Sigmoid colon (tissue), 7 donors: ENCODE data around the gene PTGER2. TPM values are rescaled to one million over a fixed set of nuclear protein-coding genes. Genes with fewer than 3 reads are reported as not detected.

ENCODE experiments used
- DNase-seq: peaks from one replicate; pipeline ENCODE4 v3.0.0-alpha.2; 2019
- H3K27ac ChIP-seq, 4 donors: fragments of 200-600 bp; sonication (generic); one replicate each; pipeline ENCODE4 v1.5.1; 2016 to 2019; ENCODE audit warnings: mild to moderate bottlenecking in 1 of 4
- H3K27me3 ChIP-seq, 3 donors: fragments of 200-600 bp; sonication (generic); one replicate each; pipeline ENCODE4 v1.5.1; 2019; ENCODE audit warnings: mild to moderate bottlenecking in 1 of 3
- H3K36me3 ChIP-seq, 4 donors: fragments of 200-600 bp; sonication (generic); one replicate each; pipeline ENCODE4 v1.5.1; 2016 to 2019
- H3K4me1 ChIP-seq, 4 donors: fragments of 200-600 bp; sonication (generic); one replicate each; pipeline ENCODE4 v1.5.1; 2017 to 2019
- H3K4me3 ChIP-seq, 4 donors: fragments of 200-600 bp; sonication (generic); one replicate each; pipeline ENCODE4 v1.5.1; 2017 to 2019; ENCODE audit warnings: mild to moderate bottlenecking in 2 of 4, moderate library complexity in 1 of 4
- H3K9me3 ChIP-seq, 4 donors: fragments of 200-600 bp in 3 of 4; sonication (generic) in 3 of 4; one replicate each; pipeline versions ENCODE4 v1.5.1 to v1.6.1; 2013 to 2019
- EP300 ChIP-seq, 4 donors: sonication (generic); formaldehyde crosslinking; IDR thresholded peaks; one replicate each; pipeline ENCODE4 v1.6.1; 2017; ENCODE audit warnings: antibody characterized with exemption in 4 of 4
- POLR2A ChIP-seq, 2 donors: fragments of 450-650 bp; IDR thresholded peaks; one replicate each; pipeline ENCODE4 v1.6.1; 2016; ENCODE audit warnings: antibody characterized with exemption in 2 of 2, mild to moderate bottlenecking in 2 of 2, moderate library complexity in 2 of 2
- POLR2AphosphoS5 ChIP-seq, 4 donors: sonication (generic); formaldehyde crosslinking; IDR thresholded peaks; one replicate each; pipeline ENCODE4 v1.6.1; 2017; ENCODE audit warnings: antibody characterized with exemption in 4 of 4
- WGBS, 2 donors: extraction: QIAGEN DNeasy Blood & Tissue Kit; methylation state at CpG; one replicate each; pipeline ENCODE4 v1.1.7; 2013; 5-methylcytosine and 5-hydroxymethylcytosine counted together
- intact Hi-C: fragments of 100-400 bp; cut with DNase I; formaldehyde crosslinking; loops from one replicate; pipeline ENCODE4 v1.15.1; 2023
- polyA plus RNA-seq, 3 donors: library from polyadenylated mRNA; stranded (reverse); fragments of 200-250 nt; gene quantifications; one replicate each; pipeline ENCODE4 v1.2.3, GENCODE V29; 2013
- total RNA-seq, 4 donors: library from RNA; depleted of rRNA; stranded (reverse); fragments of >200 nt; gene quantifications; one replicate each; pipeline ENCODE4 v1.1.0, GENCODE V29; 2016
- TF ChIP-seq, protein P1 (sequence below), 4 experiments: fragments of 450-650 bp in 3 of 4; fragments of 200-600 bp in 1 of 4; IDR thresholded peaks; one replicate each; pipeline ENCODE4 v1.5.1; 2016 to 2019; ENCODE audit warnings: antibody characterized with exemption in 4 of 4, mild to moderate bottlenecking in 3 of 4, moderate library complexity in 2 of 4
- donor health status: healthy with polysubstance abuse.
- donor health status: Bipolar disorder and iron deficiency.
- donor health status: healthy.

The PTGER2 gene
- total and polyA plus RNA-seq, 7 donors, result 0.55 to 3.9 (median 2.5) TPM

DNA sequence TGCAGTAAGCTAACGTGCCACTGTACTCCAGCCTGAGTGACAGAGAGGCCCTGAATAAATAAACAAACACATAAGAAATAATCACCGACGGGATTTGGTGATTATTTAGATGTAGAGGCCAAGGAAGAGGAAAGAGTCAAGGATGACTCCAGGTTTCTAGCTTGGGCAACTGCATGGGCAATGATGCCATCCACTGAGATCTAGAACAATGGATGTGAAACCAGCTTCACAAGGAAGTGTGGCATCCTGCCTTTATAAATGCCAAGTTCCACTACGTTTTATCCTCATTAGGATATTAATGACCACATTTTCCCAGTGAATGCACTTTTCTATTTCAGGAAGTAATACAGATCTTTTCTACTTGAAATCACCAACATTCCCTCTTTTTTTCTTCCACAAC, 10.9 kb upstream of the PTGER2 start:
- no peaks in the 10 kb centered on the region for H3K27me3 ChIP-seq
- 87 to 88% methylated on average over 4 of the region's 4 CpGs for WGBS, 2 donors
- intact Hi-C loops, result no loop called here

DNA sequence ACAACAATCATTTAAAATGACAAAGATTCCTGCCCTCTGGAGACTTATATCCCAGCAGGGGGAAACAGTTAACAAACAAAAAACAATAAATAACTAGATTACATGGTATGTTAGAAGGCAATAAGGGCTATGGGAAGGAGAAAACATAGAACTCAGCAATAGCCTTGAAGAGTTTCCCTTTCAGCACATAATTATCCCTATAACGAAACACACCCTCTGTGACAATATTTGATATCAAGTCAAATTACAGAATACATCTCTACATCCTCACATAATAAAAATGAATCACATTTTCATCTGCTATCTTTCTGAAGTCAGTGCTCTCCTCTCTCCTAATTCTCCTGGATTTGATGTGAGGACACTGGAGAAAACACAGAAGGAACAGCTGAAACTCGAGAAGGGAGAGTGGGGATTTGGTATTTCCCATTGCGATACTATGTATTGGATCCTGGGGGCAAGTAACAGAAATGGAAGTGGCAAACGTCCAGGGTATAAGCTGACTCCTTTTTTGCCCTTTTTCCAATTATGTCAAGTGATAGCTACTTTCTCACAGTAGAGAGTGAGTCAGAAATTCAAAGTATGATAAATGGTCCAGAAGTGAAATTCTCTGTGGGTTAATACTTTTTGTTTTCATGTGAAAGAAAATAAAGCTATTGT, 9.7 kb upstream of the PTGER2 start:
- Histone ChIP-seq H3K27me3 (no peaks in the 10 kb centered on the region), H3K27ac (no peak overlapping the region), H3K4me1 (no peaks in the 10 kb centered on the region), H3K36me3 (no peaks in the 10 kb centered on the region), H3K9me3 (no peaks in the 10 kb centered on the region), H3K4me3 (no peak overlapping the region)
- TF ChIP-seq, protein P1, sequence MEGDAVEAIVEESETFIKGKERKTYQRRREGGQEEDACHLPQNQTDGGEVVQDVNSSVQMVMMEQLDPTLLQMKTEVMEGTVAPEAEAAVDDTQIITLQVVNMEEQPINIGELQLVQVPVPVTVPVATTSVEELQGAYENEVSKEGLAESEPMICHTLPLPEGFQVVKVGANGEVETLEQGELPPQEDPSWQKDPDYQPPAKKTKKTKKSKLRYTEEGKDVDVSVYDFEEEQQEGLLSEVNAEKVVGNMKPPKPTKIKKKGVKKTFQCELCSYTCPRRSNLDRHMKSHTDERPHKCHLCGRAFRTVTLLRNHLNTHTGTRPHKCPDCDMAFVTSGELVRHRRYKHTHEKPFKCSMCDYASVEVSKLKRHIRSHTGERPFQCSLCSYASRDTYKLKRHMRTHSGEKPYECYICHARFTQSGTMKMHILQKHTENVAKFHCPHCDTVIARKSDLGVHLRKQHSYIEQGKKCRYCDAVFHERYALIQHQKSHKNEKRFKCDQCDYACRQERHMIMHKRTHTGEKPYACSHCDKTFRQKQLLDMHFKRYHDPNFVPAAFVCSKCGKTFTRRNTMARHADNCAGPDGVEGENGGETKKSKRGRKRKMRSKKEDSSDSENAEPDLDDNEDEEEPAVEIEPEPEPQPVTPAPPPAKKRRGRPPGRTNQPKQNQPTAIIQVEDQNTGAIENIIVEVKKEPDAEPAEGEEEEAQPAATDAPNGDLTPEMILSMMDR (IDR thresholded peaks at IDR 0.05), result no peak
- TF ChIP-seq POLR2A (IDR thresholded peaks at IDR 0.05), result no peak
- no peak for TF ChIP-seq EP300 (IDR thresholded peaks at IDR 0.05)
- TF ChIP-seq POLR2AphosphoS5 (IDR thresholded peaks at IDR 0.05), result no peak
- WGBS, 2 donors, result 41 to 72% methylated on average over 4 of the region's 4 CpGs
- DNase-seq, result no peak
- intact Hi-C loops, result no loop called here

More for the DNA sequence above, 10.9 kb upstream of the PTGER2 start:
- no peaks in the 10 kb centered on the region for H3K4me1 ChIP-seq
- TF ChIP-seq POLR2AphosphoS5 (IDR thresholded peaks at IDR 0.05) (no peak), EP300 (IDR thresholded peaks at IDR 0.05) (no peak), POLR2A (IDR thresholded peaks at IDR 0.05) (no peak)
- TF ChIP-seq, protein P1 (IDR thresholded peaks at IDR 0.05), result no peak
- no peaks in the 10 kb centered on the region for H3K9me3 ChIP-seq
- no peak overlapping the region for H3K4me3 ChIP-seq
- no peaks in the 10 kb centered on the region for H3K36me3 ChIP-seq
- DNase-seq, result no peak
- no peak overlapping the region for H3K27ac ChIP-seq

DNA sequence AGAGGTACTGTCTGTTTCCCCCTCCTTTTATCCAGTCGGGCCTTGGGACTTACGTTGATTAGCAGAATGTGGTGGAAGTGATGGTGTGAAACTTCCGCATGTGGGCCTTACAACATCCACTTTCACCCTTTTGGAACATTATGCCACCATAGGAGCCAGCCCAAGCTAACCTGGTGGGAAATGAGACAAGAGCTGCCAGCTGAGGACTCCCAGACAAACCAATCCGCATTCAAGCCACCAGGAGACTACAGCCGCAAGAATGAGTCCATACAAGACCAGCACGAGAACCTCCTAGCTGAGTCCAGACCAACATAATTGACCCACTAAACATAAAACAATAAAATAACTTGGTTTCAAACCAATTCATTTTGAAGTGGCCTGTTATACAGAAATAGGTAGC, 9.1 kb upstream of the PTGER2 start:
- H3K27ac ChIP-seq, result no peak overlapping the region
- intact Hi-C loops, result no loop called here
- no peak for TF ChIP-seq POLR2A (IDR thresholded peaks at IDR 0.05)
- TF ChIP-seq EP300 (IDR thresholded peaks at IDR 0.05), result no peak
- no peak for TF ChIP-seq POLR2AphosphoS5 (IDR thresholded peaks at IDR 0.05)
- TF ChIP-seq, protein P1 (IDR thresholded peaks at IDR 0.05), result no peak
- no peaks in the 10 kb centered on the region for H3K36me3 ChIP-seq
- no peak overlapping the region for H3K4me3 ChIP-seq
- WGBS, 2 donors, result 91 to 92% methylated on average over 6 of the region's 6 CpGs
- no peaks in the 10 kb centered on the region for H3K27me3 ChIP-seq
- H3K9me3 ChIP-seq, result no peaks in the 10 kb centered on the region
- DNase-seq, result no peak
- H3K4me1 ChIP-seq, result no peaks in the 10 kb centered on the region

DNA sequence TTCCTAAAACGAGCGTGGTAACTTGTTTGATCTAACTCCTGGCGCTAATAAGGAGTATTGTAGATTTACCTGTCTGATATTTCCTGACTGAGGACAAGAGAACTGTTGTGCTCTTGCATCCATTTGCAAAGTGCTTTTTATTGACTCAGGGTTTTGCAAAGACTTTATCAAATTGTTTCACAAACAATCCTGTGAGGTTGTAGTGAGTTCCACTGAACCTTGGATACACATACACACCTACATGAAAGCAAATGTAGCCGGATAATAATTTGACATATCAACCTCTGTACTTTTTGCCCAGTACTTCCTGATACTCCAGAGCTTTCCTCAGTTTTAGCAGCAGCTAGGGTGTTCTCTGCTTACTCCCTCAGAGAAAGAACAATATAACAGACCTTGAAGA, 6.7 kb upstream of the PTGER2 start:
- WGBS, 2 donors, result 21 to 73% methylated on average over 4 of the region's 4 CpGs
- intact Hi-C loops, result no loop called here

More for the DNA sequence above, 6.7 kb upstream of the PTGER2 start:
- Histone ChIP-seq H3K4me3 (no peak overlapping the region), H3K27ac (no peak overlapping the region), H3K36me3 (no peaks in the 10 kb centered on the region), H3K9me3 (no peaks in the 10 kb centered on the region), H3K4me1 (no peaks in the 10 kb centered on the region), H3K27me3 (peaks cover 0 to 5% (median 0%) of the 10 kb centered on the region in 3 donors)
- DNase-seq, result no peak
- TF ChIP-seq EP300 (IDR thresholded peaks at IDR 0.05) (no peak), POLR2AphosphoS5 (IDR thresholded peaks at IDR 0.05) (no peak), POLR2A (IDR thresholded peaks at IDR 0.05) (no peak)
- TF ChIP-seq, protein P1 (IDR thresholded peaks at IDR 0.05), result no peak
